ENCODE measurements around the gene EXOC2.

DNA sequence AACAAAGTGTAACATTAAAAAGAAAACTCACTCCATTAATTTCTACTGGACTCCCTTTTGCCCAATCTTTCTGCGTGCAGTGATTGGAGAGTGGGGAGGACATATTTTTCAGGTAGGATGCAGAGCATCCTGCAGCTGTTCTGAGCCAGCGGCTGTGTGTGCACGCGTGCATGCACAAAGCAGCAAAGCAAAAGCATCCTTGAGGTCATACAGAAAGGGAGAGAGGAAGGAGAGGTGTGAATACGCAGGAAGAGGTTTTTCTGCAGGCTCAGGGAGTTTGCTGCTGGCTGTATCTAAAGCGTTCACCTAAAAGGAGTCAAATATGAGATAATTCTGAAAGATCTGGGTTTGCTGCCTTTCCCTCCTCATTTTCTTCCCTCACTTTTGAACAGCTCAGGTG, 144.4 kb downstream of the EXOC2 start:
- TF ChIP-seq, protein P1, sequence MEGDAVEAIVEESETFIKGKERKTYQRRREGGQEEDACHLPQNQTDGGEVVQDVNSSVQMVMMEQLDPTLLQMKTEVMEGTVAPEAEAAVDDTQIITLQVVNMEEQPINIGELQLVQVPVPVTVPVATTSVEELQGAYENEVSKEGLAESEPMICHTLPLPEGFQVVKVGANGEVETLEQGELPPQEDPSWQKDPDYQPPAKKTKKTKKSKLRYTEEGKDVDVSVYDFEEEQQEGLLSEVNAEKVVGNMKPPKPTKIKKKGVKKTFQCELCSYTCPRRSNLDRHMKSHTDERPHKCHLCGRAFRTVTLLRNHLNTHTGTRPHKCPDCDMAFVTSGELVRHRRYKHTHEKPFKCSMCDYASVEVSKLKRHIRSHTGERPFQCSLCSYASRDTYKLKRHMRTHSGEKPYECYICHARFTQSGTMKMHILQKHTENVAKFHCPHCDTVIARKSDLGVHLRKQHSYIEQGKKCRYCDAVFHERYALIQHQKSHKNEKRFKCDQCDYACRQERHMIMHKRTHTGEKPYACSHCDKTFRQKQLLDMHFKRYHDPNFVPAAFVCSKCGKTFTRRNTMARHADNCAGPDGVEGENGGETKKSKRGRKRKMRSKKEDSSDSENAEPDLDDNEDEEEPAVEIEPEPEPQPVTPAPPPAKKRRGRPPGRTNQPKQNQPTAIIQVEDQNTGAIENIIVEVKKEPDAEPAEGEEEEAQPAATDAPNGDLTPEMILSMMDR (IDR thresholded peaks at IDR 0.05) = no peak
- no peak for TF ChIP-seq POLR2A (IDR thresholded peaks at IDR 0.05)

All from transverse colon (tissue), 3 donors.